HEK293 (cell line): ENCODE data around the gene JAZF1.

Experiments
- CTCF ChIA-PET: fragments of 350-600 bp; formaldehyde crosslinking; extraction: SDS; loops from one replicate; lab custom pipeline; 2021; ENCODE audit warnings: antibody characterized with exemption; lab: Yijun Ruan, JAX
- POLR2A ChIA-PET: fragments of 300-600 bp; formaldehyde crosslinking; extraction: SDS; loops from one replicate; lab custom pipeline; 2020; ENCODE audit warnings: antibody characterized with exemption, inconsistent platforms; lab: Yijun Ruan, JAX
- H3K27ac ChIP-seq: fragments of 200-500 bp; sonication (Bioruptor generic); 2 replicates; pipeline ENCODE4 v1.5.1; 2014; ENCODE audit warnings: low read depth, low read length, control low read depth, inconsistent platforms; ENCODE audit errors: extremely low read depth
- H3K36me3 ChIP-seq, 2 experiments: fragments of 200-500 bp in 1 of 2; sonication (Bioruptor generic) in 1 of 2; 1 replicate in 1 of 2; 2 replicates in 1 of 2; pipeline ENCODE4 v1.5.1; 2014 to 2017; ENCODE audit warnings: inconsistent platforms in 2 of 2, low read length in 2 of 2; ENCODE audit not compliant: control insufficient read depth in 2 of 2, insufficient read depth in 1 of 2
- H3K4me1 ChIP-seq: fragments of 200-500 bp; sonication (Bioruptor generic); 2 replicates; pipeline ENCODE4 v1.5.1; 2014; ENCODE audit warnings: mild to moderate bottlenecking, low read length, inconsistent platforms; ENCODE audit not compliant: control insufficient read depth, insufficient read depth
- H3K4me3 ChIP-seq: 2 replicates; pipeline ENCODE4 v1.5.1; 2011; ENCODE audit warnings: low read depth, mild to moderate bottlenecking, control low read depth, low read length, moderate library complexity
- H3K9me3 ChIP-seq: fragments of 200-500 bp; sonication (Bioruptor generic); 2 replicates; pipeline ENCODE4 v1.5.1; 2014; ENCODE audit warnings: low read depth, low read length, inconsistent platforms; ENCODE audit not compliant: control insufficient read depth, insufficient read depth
- BCL11A ChIP-seq: fragments of 450-650 bp; formaldehyde crosslinking; IDR thresholded peaks from 2 replicates; pipeline ENCODE4 v1.5.1; 2016; ENCODE audit warnings: low read depth, missing biosample characterization, missing genetic modification characterization
- HOXD13 ChIP-seq: sonication (generic); formaldehyde crosslinking; IDR thresholded peaks from 2 replicates; pipeline ENCODE4 v1.8.0; 2022; ENCODE audit warnings: missing genetic modification reagents, borderline replicate concordance
- KLF16 ChIP-seq: fragments of 450-650 bp; formaldehyde crosslinking; IDR thresholded peaks from 2 replicates; pipeline ENCODE4 v1.5.1; 2017; ENCODE audit warnings: missing biosample characterization, missing genetic modification characterization
- KLF17 ChIP-seq: fragments of 450-650 bp; formaldehyde crosslinking; IDR thresholded peaks from 2 replicates; pipeline ENCODE4 v1.5.1; 2016; ENCODE audit warnings: missing biosample characterization, missing genetic modification characterization
- PATZ1 ChIP-seq: fragments of 450-650 bp; formaldehyde crosslinking; IDR thresholded peaks from 2 replicates; pipeline ENCODE4 v1.5.1; 2016; ENCODE audit warnings: missing biosample characterization, missing genetic modification characterization
- PBX3 ChIP-seq: sonication (generic); formaldehyde crosslinking; IDR thresholded peaks from 2 replicates; pipeline ENCODE4 v1.8.1; 2022; ENCODE audit warnings: mild to moderate bottlenecking, moderate library complexity, missing genetic modification reagents
- PRDM6 ChIP-seq: fragments of 450-650 bp; formaldehyde crosslinking; IDR thresholded peaks from 2 replicates; pipeline ENCODE4 v1.5.1; 2017; ENCODE audit warnings: missing biosample characterization, missing genetic modification characterization
- SETDB1 ChIP-seq: IDR thresholded peaks from one replicate; pipeline ENCODE4 v1.6.1; 2017; ENCODE audit warnings: mild to moderate bottlenecking, low read length, moderate library complexity, mixed read lengths; ENCODE audit not compliant: insufficient read length
- ZBTB20 ChIP-seq: fragments of 450-650 bp; formaldehyde crosslinking; IDR thresholded peaks from 2 replicates; pipeline ENCODE4 v1.5.1; 2016; ENCODE audit warnings: missing biosample characterization, missing genetic modification characterization
- ZNF169 ChIP-seq: fragments of 450-650 bp; formaldehyde crosslinking; IDR thresholded peaks from 2 replicates; pipeline ENCODE4 v1.5.1; 2016; ENCODE audit warnings: missing biosample characterization, missing genetic modification characterization
- ZNF19 ChIP-seq: fragments of 450-650 bp; formaldehyde crosslinking; IDR thresholded peaks from 2 replicates; pipeline ENCODE4; 2016; ENCODE audit warnings: missing biosample characterization, missing genetic modification characterization, low read depth
- ZNF2 ChIP-seq: fragments of 450-650 bp; formaldehyde crosslinking; IDR thresholded peaks from 2 replicates; pipeline ENCODE4 v1.5.1; 2016; ENCODE audit warnings: missing biosample characterization, missing genetic modification characterization
- ZNF266 ChIP-seq: fragments of 450-650 bp; formaldehyde crosslinking; IDR thresholded peaks from 2 replicates; pipeline ENCODE4 v1.5.1; 2016; ENCODE audit warnings: missing biosample characterization, missing genetic modification characterization, low read depth
- ZNF335 ChIP-seq: fragments of 450-650 bp; formaldehyde crosslinking; conservative IDR thresholded peaks from 2 replicates; pipeline ENCODE4 v1.5.1; 2016; ENCODE audit warnings: missing biosample characterization, missing genetic modification characterization
- ZNF391 ChIP-seq: fragments of 450-650 bp; formaldehyde crosslinking; IDR thresholded peaks from 2 replicates; pipeline ENCODE4 v1.5.1; 2016; ENCODE audit warnings: low read depth, missing biosample characterization, missing genetic modification characterization, borderline replicate concordance
- ZNF394 ChIP-seq: fragments of 450-650 bp; formaldehyde crosslinking; IDR thresholded peaks from 2 replicates; pipeline ENCODE4 v1.5.1; 2016; ENCODE audit warnings: missing biosample characterization, missing genetic modification characterization, mild to moderate bottlenecking, moderate library complexity, borderline replicate concordance
- ZNF426 ChIP-seq: fragments of 450-650 bp; formaldehyde crosslinking; IDR thresholded peaks from 2 replicates; pipeline ENCODE4 v1.5.1; 2017; ENCODE audit warnings: missing biosample characterization, missing genetic modification characterization, mild to moderate bottlenecking, inconsistent platforms, moderate library complexity
- ZNF510 ChIP-seq: fragments of 450-650 bp; formaldehyde crosslinking; IDR thresholded peaks from 2 replicates; pipeline ENCODE4 v1.5.1; 2018; ENCODE audit warnings: mild to moderate bottlenecking, missing genetic modification characterization, missing biosample characterization; ENCODE audit not compliant: insufficient replicate concordance
- ZNF585B ChIP-seq: fragments of 450-650 bp; formaldehyde crosslinking; IDR thresholded peaks from 2 replicates; pipeline ENCODE4 v1.5.1; 2016; ENCODE audit warnings: missing biosample characterization, missing genetic modification characterization
- ZNF654 ChIP-seq: fragments of 450-650 bp; formaldehyde crosslinking; IDR thresholded peaks from 2 replicates; pipeline ENCODE4 v1.5.1; 2016; ENCODE audit warnings: low read depth, missing biosample characterization, missing genetic modification characterization
- ZNF670 ChIP-seq: fragments of 450-650 bp; formaldehyde crosslinking; IDR thresholded peaks from 2 replicates; pipeline ENCODE4 v1.5.1; 2016; ENCODE audit warnings: missing biosample characterization, missing genetic modification characterization, low read depth
- ZNF776 ChIP-seq: fragments of 450-650 bp; formaldehyde crosslinking; IDR thresholded peaks from 2 replicates; pipeline ENCODE4 v1.5.0; 2017; ENCODE audit warnings: missing biosample characterization, missing genetic modification characterization, borderline replicate concordance
- ZNF791 ChIP-seq: fragments of 450-650 bp; formaldehyde crosslinking; IDR thresholded peaks from 2 replicates; pipeline ENCODE4 v1.5.1; 2016; ENCODE audit warnings: missing biosample characterization, missing genetic modification characterization
- ZSCAN18 ChIP-seq: fragments of 450-650 bp; formaldehyde crosslinking; IDR thresholded peaks from 2 replicates; pipeline ENCODE4 v1.5.1; 2016; ENCODE audit warnings: missing biosample characterization, missing genetic modification characterization

JAZF1 gene

GRCh38 chr7:27863880-27864279, 316.7 kb downstream of the JAZF1 start (continued):
- no peak for TF ChIP-seq ZSCAN18 (tag by site-specific recombination)
- TF ChIP-seq ZNF391 (tag by site-specific recombination): no peak
- no peak for TF ChIP-seq HOXD13
- no peak for TF ChIP-seq ZBTB20 (tag by site-specific recombination)
- no peak for TF ChIP-seq PBX3 (CRISPR knock-in tag)
- no peak for TF ChIP-seq ZNF670 (tag by site-specific recombination)
- no peak for TF ChIP-seq ZNF169
- TF ChIP-seq, all 188 proteins: peak for 0

- no peaks in the 10 kb centered on the region for H3K9me3 ChIP-seq
- no peaks in the 10 kb centered on the region for H3K36me3 ChIP-seq
- ChIA-PET CTCF (interaction anchor here (0.6 kb wide), 2 partner anchors 24 to 226 kb away, joined by 3 to 4 read pairs; no protein-coding TSS in a partner anchor), POLR2A (no interaction called here)
- H3K4me1 ChIP-seq: no peaks in the 10 kb centered on the region
- no peak overlapping the region for H3K27ac ChIP-seq
- no peak overlapping the region for H3K4me3 ChIP-seq
- TF ChIP-seq ZNF426 (tag by site-specific recombination): no peak
- TF ChIP-seq BCL11A (tag by site-specific recombination): no peak
- TF ChIP-seq ZNF2: no peak
- TF ChIP-seq KLF16: no peak
- no peak for TF ChIP-seq ZNF394 (tag by site-specific recombination)
- TF ChIP-seq ZNF335 (tag by site-specific recombination): no peak
- no peak for TF ChIP-seq PATZ1
- no peak for TF ChIP-seq ZNF510 (tag by site-specific recombination)
- no peak for TF ChIP-seq ZNF19 (tag by site-specific recombination)
- TF ChIP-seq ZNF776 (tag by site-specific recombination): no peak
- no peak for TF ChIP-seq ZNF585B (tag by site-specific recombination)
- no peak for TF ChIP-seq ZNF654
- no peak for TF ChIP-seq SETDB1
- no peak for TF ChIP-seq PRDM6
- no peak for TF ChIP-seq ZNF791
- no peak for TF ChIP-seq KLF17 (tag by site-specific recombination)
- TF ChIP-seq ZNF266 (tag by site-specific recombination): no peak
These were observed 318.8 kb downstream of the JAZF1 start for GRCh38 chr7:27861747-27862146.
